H9 (cell line): ENCODE data around the gene SORCS2. TPM values are rescaled to one million over a fixed set of nuclear protein-coding genes. Genes with fewer than 3 reads are reported as not detected.

ENCODE experiments used
- DNase-seq: peaks from one replicate; pipeline ENCODE4 v3.0.0-alpha.2; 2017
- H2AFZ ChIP-seq: one replicate; pipeline ENCODE4 v1.6.1; 2013; ENCODE audit warnings: mild to moderate bottlenecking, low read length, control low read depth, moderate library complexity
- H2AK5ac ChIP-seq: 2 replicates; pipeline ENCODE4 v1.6.1; 2013; ENCODE audit warnings: low read length, control low read depth, mixed read lengths; ENCODE audit not compliant: insufficient read length
- H2BK120ac ChIP-seq: one replicate; pipeline ENCODE4 v1.6.1; 2013; ENCODE audit warnings: low read depth, mild to moderate bottlenecking, low read length, control low read depth, inconsistent platforms; ENCODE audit not compliant: poor library complexity, severe bottlenecking
- H2BK12ac ChIP-seq: 2 replicates; pipeline ENCODE4 v1.6.1; 2013; ENCODE audit warnings: low read length, control low read depth, mixed read lengths, low read depth; ENCODE audit not compliant: insufficient read length
- H2BK15ac ChIP-seq: 2 replicates; pipeline ENCODE4 v1.6.1; 2013; ENCODE audit warnings: low read depth, low read length, control low read depth
- H2BK20ac ChIP-seq: one replicate; pipeline ENCODE4 v1.6.1; 2013; ENCODE audit warnings: low read depth, mild to moderate bottlenecking, low read length, control low read depth, inconsistent platforms; ENCODE audit not compliant: poor library complexity, severe bottlenecking
- H2BK5ac ChIP-seq: 2 replicates; pipeline ENCODE4 v1.6.1; 2013; ENCODE audit warnings: low read length, control low read depth, mixed read lengths; ENCODE audit not compliant: insufficient read length
- H3K14ac ChIP-seq: 2 replicates; pipeline ENCODE4 v1.6.1; 2013; ENCODE audit warnings: low read length, control low read depth; ENCODE audit not compliant: insufficient read depth
- H3K18ac ChIP-seq: 2 replicates; pipeline ENCODE4 v1.6.1; 2013; ENCODE audit warnings: low read depth, mild to moderate bottlenecking, mixed read lengths, low read length, control low read depth; ENCODE audit not compliant: insufficient read length
- H3K23ac ChIP-seq: 2 replicates; pipeline ENCODE4 v1.6.1; 2013; ENCODE audit warnings: low read length, control low read depth, mixed read lengths, low read depth; ENCODE audit not compliant: insufficient read length
- H3K23me2 ChIP-seq: 2 replicates; pipeline ENCODE4 v1.6.1; 2013; ENCODE audit warnings: low read depth, mild to moderate bottlenecking, mixed read lengths, low read length, control low read depth; ENCODE audit not compliant: insufficient read length, poor library complexity, severe bottlenecking
- H3K27ac ChIP-seq: 2 replicates; pipeline ENCODE4 v1.5.1; 2013; ENCODE audit warnings: low read length, control low read depth, mixed read lengths, low read depth; ENCODE audit not compliant: insufficient read length
- H3K27me3 ChIP-seq: 2 replicates; pipeline ENCODE4 v1.6.1; 2013; ENCODE audit warnings: low read length, control low read depth, inconsistent platforms; ENCODE audit not compliant: insufficient read depth
- H3K4ac ChIP-seq: 2 replicates; pipeline ENCODE4 v1.6.1; 2013; ENCODE audit warnings: low read depth, mild to moderate bottlenecking, control low read depth, inconsistent platforms, low read length, moderate library complexity
- H3K4me1 ChIP-seq: 2 replicates; pipeline ENCODE4 v1.6.1; 2013; ENCODE audit warnings: low read length, control low read depth, inconsistent platforms; ENCODE audit not compliant: insufficient read depth
- H3K4me2 ChIP-seq: 2 replicates; pipeline ENCODE4 v1.6.1; 2013; ENCODE audit warnings: low read length, control low read depth, mixed read lengths; ENCODE audit not compliant: insufficient read length, insufficient read depth
- H3K56ac ChIP-seq: 2 replicates; pipeline ENCODE4 v1.6.1; 2013; ENCODE audit warnings: low read depth, mild to moderate bottlenecking, mixed read lengths, low read length, control low read depth; ENCODE audit not compliant: insufficient read length
- H3K79me1 ChIP-seq: 2 replicates; pipeline ENCODE4 v1.6.1; 2013; ENCODE audit warnings: low read depth, mild to moderate bottlenecking, moderate library complexity, low read length, control low read depth, inconsistent platforms; ENCODE audit not compliant: insufficient read depth, poor library complexity, severe bottlenecking
- H3K79me2 ChIP-seq: 2 replicates; pipeline ENCODE4 v1.6.1; 2013; ENCODE audit warnings: low read length, control low read depth, inconsistent platforms; ENCODE audit not compliant: insufficient read depth
- H3K9ac ChIP-seq: 2 replicates; pipeline ENCODE4 v1.6.1; 2013; ENCODE audit warnings: low read length, control low read depth, mixed read lengths; ENCODE audit not compliant: insufficient read length; ENCODE audit errors: extremely low read depth
- H3K9me3 ChIP-seq: one replicate; pipeline ENCODE4 v1.6.1; 2013; ENCODE audit warnings: low read depth, low read length, inconsistent platforms; ENCODE audit not compliant: control insufficient read depth
- H3T11ph ChIP-seq: one replicate; pipeline ENCODE4 v1.6.1; 2013; ENCODE audit warnings: mild to moderate bottlenecking, low read length, control low read depth, inconsistent platforms
- H4K20me1 ChIP-seq: one replicate; pipeline ENCODE4 v1.6.1; 2013; ENCODE audit not compliant: control insufficient read depth, insufficient read length, insufficient read depth
- H4K5ac ChIP-seq: 2 replicates; pipeline ENCODE4 v1.6.1; 2013; ENCODE audit warnings: low read depth, mild to moderate bottlenecking, mixed read lengths, low read length, control low read depth; ENCODE audit not compliant: insufficient read length
- H4K8ac ChIP-seq: replicated peaks from 2 replicates; pipeline ENCODE4 v1.6.1; 2013; ENCODE audit warnings: low read length, control low read depth, mixed read lengths, low read depth; ENCODE audit not compliant: insufficient read length
- H4K91ac ChIP-seq: 2 replicates; pipeline ENCODE4 v1.6.1; 2013; ENCODE audit warnings: low read depth, mild to moderate bottlenecking, moderate library complexity, mixed read lengths, low read length, control low read depth; ENCODE audit not compliant: insufficient read length
- H3K27ac Mint-ChIP-seq, 3 experiments: 2 replicates in 2 of 3; 3 replicates in 1 of 3; pipeline ENCODE4 v1.8.0; 2020 to 2021; ENCODE audit warnings: mixed read lengths in 3 of 3, mild to moderate bottlenecking in 1 of 3, moderate library complexity in 1 of 3
- H3K27me3 Mint-ChIP-seq: 2 replicates; pipeline ENCODE4 v1.8.0; 2021; ENCODE audit warnings: low read depth, mild to moderate bottlenecking, moderate library complexity, mixed read lengths
- H3K36me3 Mint-ChIP-seq, 3 experiments: 2 replicates in 2 of 3; 3 replicates in 1 of 3; pipeline ENCODE4 v1.8.0; 2020 to 2021; ENCODE audit warnings: low read depth in 3 of 3, mixed read lengths in 3 of 3; ENCODE audit not compliant: insufficient read depth in 1 of 3
- H3K4me1 Mint-ChIP-seq, 2 experiments: 2 replicates each; pipeline ENCODE4 v1.8.0; 2020; ENCODE audit warnings: mixed read lengths in 2 of 2
- H3K4me3 Mint-ChIP-seq, 2 experiments: 2 replicates in 1 of 2; 3 replicates in 1 of 2; pipeline ENCODE4 v1.8.0; 2020 to 2021; ENCODE audit warnings: mild to moderate bottlenecking in 2 of 2, mixed read lengths in 2 of 2, moderate library complexity in 1 of 2
- H3K9me3 Mint-ChIP-seq, 2 experiments: 2 replicates in 1 of 2; 3 replicates in 1 of 2; pipeline ENCODE4 v1.8.0; 2020; ENCODE audit warnings: mild to moderate bottlenecking in 2 of 2, mixed read lengths in 2 of 2, moderate library complexity in 1 of 2
- WGBS: extraction: QIAGEN DNeasy Blood & Tissue Kit; methylation state at CpG from one replicate; pipeline ENCODE4 v1.1.7; 2013; ENCODE audit warnings: missing lambda C conversion rate, low lambda C conversion rate, mixed read lengths; ENCODE audit not compliant: insufficient read length; ENCODE audit errors: extremely low coverage; 5-methylcytosine and 5-hydroxymethylcytosine counted together
- total RNA-seq: library from RNA; stranded (reverse); gene quantifications from 2 replicates; pipeline ENCODE4 v1.2.1, GENCODE V29; 2021
- TF ChIP-seq, protein P1 (sequence below): fragments of 200-600 bp; sonication (generic); conservative IDR thresholded peaks from 3 replicates; pipeline ENCODE4 v1.8.0; 2021; ENCODE audit warnings: antibody characterized with exemption, mild to moderate bottlenecking

Gene SORCS2
- total RNA-seq, 1 experiment from 2014 or later = 0.57 TPM

DNA sequence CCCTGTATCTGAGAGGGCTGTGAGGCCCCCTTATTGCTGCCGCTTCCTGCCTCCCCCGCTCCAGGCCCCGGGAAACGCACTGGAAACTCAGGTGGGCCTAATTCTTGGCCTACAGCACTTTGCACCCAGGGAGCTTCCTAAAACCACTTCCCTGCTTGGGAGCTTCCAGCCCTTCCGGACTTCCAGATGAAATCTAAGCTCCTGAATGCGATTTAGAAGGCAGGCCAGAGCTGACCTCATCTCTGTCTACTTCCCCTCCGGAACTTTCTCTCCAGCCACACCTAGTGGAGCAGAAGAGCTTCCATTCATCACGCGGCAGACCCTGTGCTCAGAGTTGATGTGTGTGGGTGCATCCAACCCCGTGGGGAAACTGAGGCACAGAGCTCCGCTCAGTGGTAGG is 84.2 kb downstream of the SORCS2 start:
- Histone ChIP-seq H4K5ac (no peak overlapping the region), H3K9me3 (no peaks in the 10 kb centered on the region), H3K14ac (no peak overlapping the region), H3T11ph (no peak overlapping the region), H3K79me2 (no peaks in the 10 kb centered on the region), H3K56ac (no peak overlapping the region), H3K23ac (no peak overlapping the region), H3K4ac (no peak overlapping the region), H2AK5ac (no peak overlapping the region), H2BK120ac (no peak overlapping the region), H4K8ac (no peak overlapping the region), H3K18ac (no peak overlapping the region), H3K4me2 (no peak overlapping the region), H2BK5ac (no peak overlapping the region), H3K79me1 (no peaks in the 10 kb centered on the region), H2BK15ac (no peak overlapping the region), H4K91ac (no peak overlapping the region), H2AFZ (no peak overlapping the region), H3K27me3 (no peaks in the 10 kb centered on the region), H3K23me2 (no peaks in the 10 kb centered on the region), H2BK12ac (no peak overlapping the region), H3K4me1 (no peaks in the 10 kb centered on the region), H4K20me1 (peaks cover 2% of the 10 kb centered on the region), H3K9ac (no peak overlapping the region), H2BK20ac (no peak overlapping the region), H3K27ac (no peak overlapping the region)
- DNase-seq = no peak
- Mint-ChIP-seq H3K9me3 (no peaks in the 10 kb centered on the region), H3K27ac (no peak overlapping the region), H3K4me3 (no peak overlapping the region), H3K4me1 (no peaks in the 10 kb centered on the region), H3K36me3 (no peaks in the 10 kb centered on the region), H3K27me3 (peaks cover 49% of the 10 kb centered on the region)
- TF ChIP-seq, protein P1, sequence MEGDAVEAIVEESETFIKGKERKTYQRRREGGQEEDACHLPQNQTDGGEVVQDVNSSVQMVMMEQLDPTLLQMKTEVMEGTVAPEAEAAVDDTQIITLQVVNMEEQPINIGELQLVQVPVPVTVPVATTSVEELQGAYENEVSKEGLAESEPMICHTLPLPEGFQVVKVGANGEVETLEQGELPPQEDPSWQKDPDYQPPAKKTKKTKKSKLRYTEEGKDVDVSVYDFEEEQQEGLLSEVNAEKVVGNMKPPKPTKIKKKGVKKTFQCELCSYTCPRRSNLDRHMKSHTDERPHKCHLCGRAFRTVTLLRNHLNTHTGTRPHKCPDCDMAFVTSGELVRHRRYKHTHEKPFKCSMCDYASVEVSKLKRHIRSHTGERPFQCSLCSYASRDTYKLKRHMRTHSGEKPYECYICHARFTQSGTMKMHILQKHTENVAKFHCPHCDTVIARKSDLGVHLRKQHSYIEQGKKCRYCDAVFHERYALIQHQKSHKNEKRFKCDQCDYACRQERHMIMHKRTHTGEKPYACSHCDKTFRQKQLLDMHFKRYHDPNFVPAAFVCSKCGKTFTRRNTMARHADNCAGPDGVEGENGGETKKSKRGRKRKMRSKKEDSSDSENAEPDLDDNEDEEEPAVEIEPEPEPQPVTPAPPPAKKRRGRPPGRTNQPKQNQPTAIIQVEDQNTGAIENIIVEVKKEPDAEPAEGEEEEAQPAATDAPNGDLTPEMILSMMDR = no peak
- WGBS = no CpG with 5 or more reads among the region's 11 CpGs
